ENCODE data around the gene SET. TPM values are rescaled to one million over a fixed set of nuclear protein-coding genes. Genes with fewer than 3 reads are reported as not detected.

SET gene
- total and polyA plus RNA-seq, 2 experiments from 2014 or later: 949 to 1,261 TPM

GRCh38 chr9:128657796-128658195 is 31.2 kb upstream of the SET start:
- H3F3A ChIP-seq (replicated peaks; ENCODE audit: low read depth): peaks cover 11% of the 10 kb centered on the region
- H3K4me3 Mint-ChIP-seq: no peak overlapping the region

More at GRCh38 chr9:128657796-128658195, 31.2 kb upstream of the SET start:
- Mint-ChIP-seq H3K36me3 (ENCODE audit: low read depth) (no peaks in the 10 kb centered on the region), H3K27me3 (ENCODE audit: insufficient read depth, low read depth, poor library complexity) (peaks cover 10% of the 10 kb centered on the region), H3K4me1 (peaks cover 4% of the 10 kb centered on the region; the same call in 1 of the 3 replicates), H3K27ac (no peak overlapping the region; the same call in 1 of the 2 replicates), H3K9me3 (no peaks in the 10 kb centered on the region)
- Histone ChIP-seq H3K4me2 (no peak overlapping the region), H3K27ac (ENCODE audit: low read depth) (peak overlapping the region; percentile 99; the same call in 1 of the 2 replicates), H3K79me2 (replicated peaks; ENCODE audit: insufficient read depth) (no peaks in the 10 kb centered on the region; the same call in 1 of the 2 replicates), H3K4me1 (ENCODE audit: insufficient read depth) (no peaks in the 10 kb centered on the region), H3K9me2 (ENCODE audit: insufficient read depth) (no peaks in the 10 kb centered on the region), H4K20me1 (replicated peaks; ENCODE audit: insufficient read depth) (no peaks in the 10 kb centered on the region), H2AFZ (no peak overlapping the region), H3K36me3 (ENCODE audit: insufficient read depth) (no peaks in the 10 kb centered on the region), H3K27me3 (ENCODE audit: insufficient read depth) (no peaks in the 10 kb centered on the region), H3K4me3 (no peak overlapping the region)
- DNase-seq (ENCODE audit: low spot score) (no peak), ATAC-seq (no peak)
- TF ChIP-seq STAT1 (IDR thresholded peaks at IDR 0.05; ENCODE audit: unreplicated experiment): no peak
- TF ChIP-seq ZNF462 (CRISPR knock-in tag; IDR thresholded peaks at IDR 0.05): no peak
- no peak for TF ChIP-seq NANOG (IDR thresholded peaks at IDR 0.05; ENCODE audit: borderline replicate concordance)
- no peak for TF ChIP-seq EZH2 (IDR thresholded peaks at IDR 0.05; ENCODE audit: low read depth, unreplicated experiment)
- TF ChIP-seq CTCF (conservative IDR thresholded peaks at IDR 0.05; ENCODE audit: low read depth in 2 of 2): no peak
- TF ChIP-seq REST (IDR thresholded peaks at IDR 0.05; ENCODE audit: unreplicated experiment): no peak
- no peak for TF ChIP-seq ETS1 (IDR thresholded peaks at IDR 0.05)
- TF ChIP-seq CREB1 (CRISPR knock-in tag; IDR thresholded peaks at IDR 0.05; ENCODE audit: low read depth): no peak
- no peak for TF ChIP-seq EZH2phosphoT487 (IDR thresholded peaks at IDR 0.05; ENCODE audit: unreplicated experiment)
- TF ChIP-seq ZNF331 (CRISPR knock-in tag; IDR thresholded peaks at IDR 0.05; ENCODE audit: low read depth): no peak

Measured in GM23338 (cell line).